ENCODE data around the gene MCC.

MCC gene

GRCh38 chr5:113508756-113509155 is 20.5 kb upstream of the MCC start:
- DNase-seq (ENCODE audit: low spot score) = no peak
- TF ChIP-seq CTCF (IDR thresholded peaks at IDR 0.05; ENCODE audit: extremely low read depth, missing control alignments) = no peak

GRCh38 chr5:113507601-113508000 is 19.3 kb upstream of the MCC start:
- no peak for TF ChIP-seq CTCF (IDR thresholded peaks at IDR 0.05; ENCODE audit: extremely low read depth, missing control alignments)
- no peak for DNase-seq (ENCODE audit: low spot score)

GRCh38 chr5:113505181-113505580 is 16.9 kb upstream of the MCC start:
- no peak for TF ChIP-seq CTCF (IDR thresholded peaks at IDR 0.05; ENCODE audit: extremely low read depth, missing control alignments)
- no peak for DNase-seq (ENCODE audit: low spot score)

- DNase-seq (ENCODE audit: low spot score) = no peak
- TF ChIP-seq CTCF (IDR thresholded peaks at IDR 0.05; ENCODE audit: extremely low read depth, missing control alignments) = no peak
Measured at GRCh38 chr5:113503146-113503545, 14.9 kb upstream of the MCC start.

GRCh38 chr5:113502073-113502472 is 13.8 kb upstream of the MCC start:
- TF ChIP-seq CTCF (IDR thresholded peaks at IDR 0.05; ENCODE audit: extremely low read depth, missing control alignments) = no peak

GRCh38 chr5:113495422-113495841 is 7.2 kb upstream of the MCC start:
- DNase-seq (ENCODE audit: low spot score) = no peak
- no peak for TF ChIP-seq CTCF (IDR thresholded peaks at IDR 0.05; ENCODE audit: extremely low read depth, missing control alignments)

More at GRCh38 chr5:113502073-113502472, 13.8 kb upstream of the MCC start:
- DNase-seq (ENCODE audit: low spot score) = no peak

- no peak for DNase-seq (ENCODE audit: low spot score)
Measured at GRCh38 chr5:113493446-113493845, 5.2 kb upstream of the MCC start.

More at GRCh38 chr5:113493446-113493845, 5.2 kb upstream of the MCC start:
- TF ChIP-seq CTCF (IDR thresholded peaks at IDR 0.05; ENCODE audit: extremely low read depth, missing control alignments) = no peak

All from GM20000 (cell line).